Progenitor cell of endocrine pancreas (in vitro differentiated cells): ENCODE measurements around the gene GDPD3. TPM values are rescaled to one million over a fixed set of nuclear protein-coding genes. Genes with fewer than 3 reads are reported as not detected.

ENCODE experiments used
- DNase-seq: peaks from one replicate; pipeline ENCODE4 v3.0.0; 2021; ENCODE audit warnings: low spot score; ENCODE audit not compliant: unreplicated experiment
- H3K27ac Mint-ChIP-seq: 2 replicates; pipeline ENCODE4 v1.8.0; 2021; ENCODE audit warnings: mild to moderate bottlenecking, moderate library complexity, mixed read lengths
- H3K27me3 Mint-ChIP-seq: 2 replicates; pipeline ENCODE4 v1.8.0; 2021; ENCODE audit warnings: mixed read lengths
- H3K36me3 Mint-ChIP-seq: 2 replicates; pipeline ENCODE4 v1.8.0; 2022; ENCODE audit warnings: mixed read lengths; ENCODE audit not compliant: insufficient read depth
- H3K4me1 Mint-ChIP-seq: 2 replicates; pipeline ENCODE4 v1.8.0; 2021; ENCODE audit warnings: low read depth, mixed read lengths
- H3K4me3 Mint-ChIP-seq: 2 replicates; pipeline ENCODE4 v1.8.0; 2021; ENCODE audit warnings: low read depth, mild to moderate bottlenecking, moderate library complexity, mixed read lengths
- H3K9me3 Mint-ChIP-seq: 2 replicates; pipeline ENCODE4 v1.8.0; 2021; ENCODE audit warnings: low read depth, mixed read lengths
- total RNA-seq: library from RNA; stranded (reverse); gene quantifications from 2 replicates; pipeline ENCODE4 v1.2.1, GENCODE V29; 2021
- TF ChIP-seq, protein P1 (sequence below): fragments of 200-600 bp; sonication (generic); IDR thresholded peaks from one replicate; pipeline ENCODE4 v1.5.0; 2021; ENCODE audit warnings: antibody characterized with exemption, mild to moderate bottlenecking; ENCODE audit not compliant: unreplicated experiment

The GDPD3 gene
- total RNA-seq, 1 donor from 2014 or later: 13.3 TPM

- no peaks in the 10 kb centered on the region for H3K27me3 Mint-ChIP-seq
- H3K36me3 Mint-ChIP-seq: no peaks in the 10 kb centered on the region
- H3K4me1 Mint-ChIP-seq: no peaks in the 10 kb centered on the region
- H3K27ac Mint-ChIP-seq: no peak overlapping the region
- TF ChIP-seq, protein P1, sequence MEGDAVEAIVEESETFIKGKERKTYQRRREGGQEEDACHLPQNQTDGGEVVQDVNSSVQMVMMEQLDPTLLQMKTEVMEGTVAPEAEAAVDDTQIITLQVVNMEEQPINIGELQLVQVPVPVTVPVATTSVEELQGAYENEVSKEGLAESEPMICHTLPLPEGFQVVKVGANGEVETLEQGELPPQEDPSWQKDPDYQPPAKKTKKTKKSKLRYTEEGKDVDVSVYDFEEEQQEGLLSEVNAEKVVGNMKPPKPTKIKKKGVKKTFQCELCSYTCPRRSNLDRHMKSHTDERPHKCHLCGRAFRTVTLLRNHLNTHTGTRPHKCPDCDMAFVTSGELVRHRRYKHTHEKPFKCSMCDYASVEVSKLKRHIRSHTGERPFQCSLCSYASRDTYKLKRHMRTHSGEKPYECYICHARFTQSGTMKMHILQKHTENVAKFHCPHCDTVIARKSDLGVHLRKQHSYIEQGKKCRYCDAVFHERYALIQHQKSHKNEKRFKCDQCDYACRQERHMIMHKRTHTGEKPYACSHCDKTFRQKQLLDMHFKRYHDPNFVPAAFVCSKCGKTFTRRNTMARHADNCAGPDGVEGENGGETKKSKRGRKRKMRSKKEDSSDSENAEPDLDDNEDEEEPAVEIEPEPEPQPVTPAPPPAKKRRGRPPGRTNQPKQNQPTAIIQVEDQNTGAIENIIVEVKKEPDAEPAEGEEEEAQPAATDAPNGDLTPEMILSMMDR: no peak
- no peak for DNase-seq
- peaks cover 6% of the 10 kb centered on the region for H3K9me3 Mint-ChIP-seq
- H3K4me3 Mint-ChIP-seq: no peak overlapping the region
These were observed 36.1 kb upstream of the GDPD3 start for GRCh38 chr16:30149250-30149930.

- no peaks in the 10 kb centered on the region for H3K4me1 Mint-ChIP-seq
- no peak for DNase-seq
- H3K36me3 Mint-ChIP-seq: no peaks in the 10 kb centered on the region
- H3K27ac Mint-ChIP-seq: no peak overlapping the region
- no peaks in the 10 kb centered on the region for H3K27me3 Mint-ChIP-seq
- H3K9me3 Mint-ChIP-seq: peaks cover 3% of the 10 kb centered on the region
- TF ChIP-seq, protein P1: no peak
- H3K4me3 Mint-ChIP-seq: no peak overlapping the region
These were observed 34.6 kb upstream of the GDPD3 start for GRCh38 chr16:30147843-30148510.

- H3K9me3 Mint-ChIP-seq: peaks cover 3% of the 10 kb centered on the region
- H3K4me1 Mint-ChIP-seq: no peaks in the 10 kb centered on the region
- H3K27ac Mint-ChIP-seq: no peak overlapping the region
- no peak overlapping the region for H3K4me3 Mint-ChIP-seq
- TF ChIP-seq, protein P1: no peak
- H3K27me3 Mint-ChIP-seq: no peaks in the 10 kb centered on the region
- H3K36me3 Mint-ChIP-seq: no peaks in the 10 kb centered on the region
- no peak for DNase-seq
These were observed 32.3 kb upstream of the GDPD3 start for GRCh38 chr16:30145657-30146056.

DNA sequence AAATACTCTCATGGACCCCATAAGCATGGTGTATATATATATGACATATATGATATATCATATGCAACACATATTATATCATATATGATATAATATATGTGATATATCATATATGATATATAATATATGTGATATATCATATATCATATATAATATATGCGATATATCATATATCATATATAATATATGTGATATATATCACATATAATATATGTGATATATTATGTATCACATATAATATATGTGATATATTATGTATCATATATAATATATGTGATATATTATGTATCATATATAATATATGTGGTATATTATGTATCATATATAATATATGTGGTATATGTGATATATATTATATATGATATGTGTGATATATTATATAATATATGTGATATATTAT is 31.6 kb upstream of the GDPD3 start:
- peaks cover 3% of the 10 kb centered on the region for H3K9me3 Mint-ChIP-seq
- peaks cover 1% of the 10 kb centered on the region for H3K4me1 Mint-ChIP-seq
- H3K27ac Mint-ChIP-seq: no peak overlapping the region
- no peaks in the 10 kb centered on the region for H3K36me3 Mint-ChIP-seq
- DNase-seq: no peak
- no peak overlapping the region for H3K4me3 Mint-ChIP-seq
- no peaks in the 10 kb centered on the region for H3K27me3 Mint-ChIP-seq
- TF ChIP-seq, protein P1: no peak

DNA sequence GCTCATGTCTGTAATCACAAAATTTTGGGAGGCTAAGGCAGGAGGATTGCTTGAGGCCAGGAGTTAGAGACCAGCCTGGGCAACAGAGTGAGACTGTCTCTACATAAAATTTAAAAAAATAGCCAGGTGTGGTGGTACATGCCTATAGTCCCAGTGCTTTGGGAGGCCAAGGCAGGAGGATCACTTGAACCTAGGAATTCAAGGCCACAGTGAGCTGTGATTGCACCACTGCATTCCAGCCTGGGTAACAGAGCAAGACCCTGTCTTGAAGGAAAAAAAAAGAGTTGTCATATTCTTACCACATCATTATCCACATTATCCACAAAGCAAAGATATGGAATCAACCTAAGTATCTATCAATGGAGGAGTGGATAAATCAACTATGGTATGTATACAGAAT is 30.7 kb upstream of the GDPD3 start:
- DNase-seq: no peak
- Mint-ChIP-seq H3K9me3 (no peaks in the 10 kb centered on the region), H3K27ac (no peak overlapping the region), H3K27me3 (no peaks in the 10 kb centered on the region), H3K36me3 (no peaks in the 10 kb centered on the region), H3K4me1 (peaks cover 4% of the 10 kb centered on the region), H3K4me3 (no peak overlapping the region)
- TF ChIP-seq, protein P1: no peak
